ENCODE data around the gene DPH6.
"Not testable (repeated sequence)": the region's sequence is repeated elsewhere in the genome, so short reads cannot be mapped to it uniquely, and the experiment has no call there.

The DPH6 gene

GRCh38 chr15:35481992-35482391, 64.0 kb downstream of the DPH6 start:
- no peak for DNase-seq

- no peak for DNase-seq
Observed at GRCh38 chr15:35481064-35481463, 64.9 kb downstream of the DPH6 start.

GRCh38 chr15:35479423-35479822, 66.5 kb downstream of the DPH6 start:
- no peak for DNase-seq

GRCh38 chr15:35477312-35478262, 68.4 kb downstream of the DPH6 start:
- no peak for DNase-seq

DNA sequence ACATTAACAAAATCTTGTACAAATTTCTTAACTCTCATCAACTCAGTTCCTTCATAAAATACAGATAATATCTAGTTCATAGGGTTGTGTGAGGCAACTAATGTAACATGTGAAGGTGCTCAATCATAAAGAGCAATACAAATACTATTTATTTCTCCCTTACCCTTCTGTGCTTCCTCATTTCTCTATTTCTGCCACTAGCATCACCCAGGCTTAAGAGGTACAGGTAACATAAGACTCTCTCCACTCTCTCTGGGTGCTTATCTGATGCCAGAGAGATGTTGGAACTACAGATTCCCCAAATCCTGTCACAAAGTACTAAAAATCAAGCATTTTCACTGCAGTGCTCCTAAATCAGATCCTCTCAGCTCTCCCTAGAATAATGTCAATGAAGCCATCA, 74.9 kb downstream of the DPH6 start:
- DNase-seq: no peak

GRCh38 chr15:35470441-35470840, 75.5 kb downstream of the DPH6 start:
- no peak for DNase-seq

GRCh38 chr15:35466476-35466875, 79.5 kb downstream of the DPH6 start:
- no peak for DNase-seq

DNA sequence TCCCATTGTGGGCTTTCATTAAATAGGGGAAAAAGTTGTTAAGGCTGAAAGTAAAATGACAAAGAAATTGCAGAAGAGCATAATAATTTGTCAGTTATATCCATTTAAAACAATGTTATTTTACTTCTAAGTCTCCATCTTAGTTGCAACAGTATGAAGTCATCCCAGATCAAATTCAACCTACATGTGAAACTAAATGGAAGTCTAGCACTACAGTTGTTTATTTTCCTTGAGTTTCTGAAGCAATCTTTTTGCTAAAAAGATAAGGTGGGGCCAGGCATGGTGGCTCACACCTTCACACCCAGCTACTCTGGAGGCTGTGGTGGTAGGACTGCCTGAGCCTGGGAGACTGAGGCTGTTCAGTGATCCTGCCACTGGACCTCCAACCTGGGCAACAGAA, 80.2 kb downstream of the DPH6 start:
- DNase-seq: no peak

DNA sequence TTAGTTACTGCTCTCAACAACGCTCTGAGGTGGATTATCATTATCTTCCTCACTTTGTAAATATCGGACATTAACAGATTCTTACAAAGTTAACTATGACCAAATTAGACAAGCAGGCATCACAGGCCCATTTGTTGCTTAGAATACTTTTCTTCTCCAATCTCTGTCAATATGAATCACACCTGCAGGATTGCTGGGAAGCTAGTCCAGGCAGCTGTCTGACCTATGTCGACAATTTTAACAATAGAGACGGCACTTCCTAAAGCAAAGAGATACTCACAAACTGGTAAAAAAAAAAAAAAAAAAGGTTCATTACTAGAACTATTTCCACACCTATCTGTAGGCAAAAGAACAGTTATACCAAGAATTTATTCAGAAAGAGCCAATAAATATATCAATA, 85.3 kb downstream of the DPH6 start:
- no peak for DNase-seq

DNA sequence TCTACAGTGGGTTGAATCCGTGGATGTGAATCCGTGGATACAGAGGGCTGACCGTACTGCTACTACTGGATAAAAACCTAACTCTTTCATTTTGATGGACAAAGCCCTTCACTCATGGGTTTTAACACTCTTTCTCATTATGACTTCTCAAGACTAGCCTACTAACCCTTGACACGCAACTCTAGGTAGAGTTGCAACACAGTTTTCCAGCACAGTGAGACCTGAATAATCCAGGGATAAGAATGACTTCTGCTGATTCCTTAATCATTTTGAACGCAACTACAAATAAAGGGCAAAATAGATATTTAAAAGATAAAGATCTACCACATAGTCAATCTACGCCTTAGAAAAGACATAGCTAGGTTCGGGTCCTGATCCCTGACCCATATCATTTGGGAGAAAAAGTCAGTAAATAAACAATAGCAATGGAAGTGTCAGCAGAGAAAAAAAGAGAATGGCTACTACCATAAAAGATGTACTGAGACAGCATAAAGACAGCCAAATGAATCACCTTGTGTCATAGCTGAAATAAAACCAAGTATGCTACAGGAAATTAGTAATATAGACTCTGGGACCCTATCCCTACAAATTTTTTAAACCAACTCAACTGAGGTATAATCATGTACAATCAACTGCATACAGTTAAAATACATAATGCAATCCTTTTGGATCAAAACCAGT, 87.6 kb downstream of the DPH6 start:
- no peak for DNase-seq

GRCh38 chr15:35455201-35455600, 90.8 kb downstream of the DPH6 start:
- no peak for DNase-seq

DNA sequence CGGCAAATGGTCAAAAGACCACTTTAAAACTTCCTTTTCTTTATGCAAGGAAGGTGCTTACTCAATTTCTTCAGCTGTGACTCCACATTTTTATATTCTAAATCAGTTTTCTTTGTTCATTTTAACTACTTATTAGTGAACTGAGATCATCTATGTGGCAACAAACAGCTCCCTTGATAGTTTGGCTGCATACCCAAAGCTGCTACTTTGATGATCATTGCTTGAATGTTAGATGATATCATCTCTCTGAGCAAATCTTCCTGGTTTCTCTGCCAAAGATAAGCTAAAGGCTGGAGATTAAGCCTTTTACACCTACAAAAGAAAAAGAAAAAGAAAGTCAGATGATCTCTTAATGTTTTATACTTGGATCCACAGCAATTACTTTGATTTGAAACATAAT, 95.5 kb downstream of the DPH6 start:
- no peak for DNase-seq

DNA sequence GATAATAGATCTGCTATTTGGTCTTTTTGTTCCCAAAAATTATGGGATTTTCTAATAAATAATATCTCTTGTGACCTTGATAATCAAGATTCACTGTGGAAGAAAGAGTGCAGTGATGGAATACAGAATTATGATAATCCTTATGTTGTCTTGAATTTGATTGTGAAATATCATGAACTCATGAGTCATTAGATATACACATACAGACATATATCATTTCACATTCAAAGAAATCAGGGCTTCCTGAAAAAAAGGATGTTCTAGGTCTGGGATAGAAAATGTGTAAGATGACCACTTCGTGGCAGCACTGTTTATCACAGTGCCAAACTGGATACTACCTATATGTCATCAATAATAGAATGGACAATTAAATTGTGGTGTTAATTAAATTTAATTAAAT, 97.7 kb downstream of the DPH6 start:
- no peak for DNase-seq

DNA sequence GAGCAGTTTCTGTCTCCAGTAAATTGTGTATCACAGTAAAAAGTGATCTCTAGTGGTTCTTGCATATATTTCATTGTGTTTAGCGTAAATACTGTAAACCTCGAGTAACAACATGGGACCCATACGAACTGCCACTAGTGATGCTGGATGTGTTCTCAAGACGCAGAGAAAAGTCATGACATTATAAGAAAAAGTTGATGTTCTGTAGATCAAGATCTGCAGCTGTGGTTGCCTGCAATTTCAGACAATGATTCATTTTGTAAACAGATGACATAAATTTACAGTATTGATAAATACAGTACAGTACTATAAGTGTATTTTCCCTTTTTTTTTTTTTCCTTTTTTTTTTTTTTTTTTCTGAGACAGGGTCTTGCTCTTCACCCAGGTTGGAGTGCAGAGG, 100.1 kb downstream of the DPH6 start:
- no peak for DNase-seq

- DNase-seq: no peak
Observed at GRCh38 chr15:35444557-35445204, 101.3 kb downstream of the DPH6 start.

DNA sequence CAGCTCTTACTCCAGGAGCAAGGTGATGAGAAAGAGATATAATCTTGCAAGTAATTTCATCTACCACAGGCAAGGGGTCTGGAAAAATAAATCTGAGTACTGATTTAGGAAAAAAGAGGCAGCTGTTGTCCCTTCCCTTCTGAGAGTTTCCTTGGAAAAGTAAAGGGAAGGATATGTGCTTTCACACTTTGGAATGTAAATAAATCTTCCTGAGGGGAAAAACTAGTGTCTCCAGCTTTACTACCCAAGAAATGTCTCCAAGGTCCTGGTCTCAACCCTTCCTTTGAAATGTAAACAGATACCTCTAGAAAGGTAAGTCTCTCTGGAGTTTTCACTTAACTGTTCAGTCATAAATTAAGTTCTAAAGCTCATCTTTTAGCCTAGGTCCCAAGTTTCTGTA, 102.6 kb downstream of the DPH6 start:
- no peak for DNase-seq

DNA sequence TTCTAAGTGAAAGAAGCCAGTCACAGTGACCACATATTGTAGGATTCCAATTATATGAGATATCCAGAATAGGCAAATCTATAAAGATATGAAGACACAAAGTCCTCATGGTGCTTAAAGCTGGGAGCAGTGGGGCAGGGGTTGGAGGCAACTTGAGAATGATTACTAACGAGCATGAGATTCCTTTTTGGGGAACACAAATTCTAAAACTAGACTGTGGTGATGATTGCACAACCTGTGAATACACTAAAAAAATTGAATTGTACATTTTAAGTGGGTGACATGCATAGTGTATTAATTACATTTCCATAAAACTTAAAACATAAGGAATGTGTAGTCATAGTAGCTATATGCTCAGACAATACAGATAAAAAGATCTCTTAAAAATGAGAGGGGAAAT, 103.2 kb downstream of the DPH6 start:
- DNase-seq: no peak

DNA sequence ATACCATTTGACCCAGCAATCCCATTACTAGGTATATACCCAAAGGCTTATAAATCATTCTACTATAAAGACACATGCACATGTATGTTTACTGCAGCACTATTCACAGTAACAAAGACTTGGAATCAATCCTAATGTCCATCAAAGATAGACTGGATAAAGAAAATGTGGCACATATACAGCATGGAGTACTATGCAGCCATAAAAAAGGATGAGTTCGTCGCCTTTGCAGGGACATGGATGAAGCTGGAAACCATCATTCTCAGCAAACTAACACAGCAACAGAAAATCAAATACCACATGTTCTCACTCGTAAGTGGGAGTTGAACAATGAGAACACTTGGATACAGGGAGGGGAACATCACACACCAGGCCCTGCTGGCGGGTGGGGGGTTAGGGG, 104.7 kb downstream of the DPH6 start:
- DNase-seq: not testable (repeated sequence)

- no peak for DNase-seq
Observed at GRCh38 chr15:35440265-35440664, 105.7 kb downstream of the DPH6 start.

DNA sequence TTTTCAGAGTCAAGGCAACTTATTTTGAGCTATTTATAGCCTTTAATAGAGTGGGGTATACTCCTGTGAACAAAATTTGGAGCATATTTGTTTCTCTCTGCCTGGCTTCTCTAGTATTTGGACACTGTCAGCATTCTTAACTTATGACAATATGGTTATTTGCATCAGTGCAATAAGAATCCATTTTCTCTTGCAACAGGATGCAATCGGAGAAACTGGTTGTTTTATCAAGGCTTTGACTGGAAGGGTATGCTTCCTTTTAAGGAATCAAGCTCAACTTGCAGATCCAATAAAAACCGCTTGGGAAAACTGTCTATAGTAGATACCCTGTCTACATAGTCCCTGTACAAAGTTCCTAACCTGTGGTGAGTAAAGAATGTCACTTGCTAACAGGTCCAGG, 106.7 kb downstream of the DPH6 start:
- DNase-seq: no peak

- no peak for DNase-seq
Observed at GRCh38 chr15:35437157-35437556, 108.8 kb downstream of the DPH6 start.

DNA sequence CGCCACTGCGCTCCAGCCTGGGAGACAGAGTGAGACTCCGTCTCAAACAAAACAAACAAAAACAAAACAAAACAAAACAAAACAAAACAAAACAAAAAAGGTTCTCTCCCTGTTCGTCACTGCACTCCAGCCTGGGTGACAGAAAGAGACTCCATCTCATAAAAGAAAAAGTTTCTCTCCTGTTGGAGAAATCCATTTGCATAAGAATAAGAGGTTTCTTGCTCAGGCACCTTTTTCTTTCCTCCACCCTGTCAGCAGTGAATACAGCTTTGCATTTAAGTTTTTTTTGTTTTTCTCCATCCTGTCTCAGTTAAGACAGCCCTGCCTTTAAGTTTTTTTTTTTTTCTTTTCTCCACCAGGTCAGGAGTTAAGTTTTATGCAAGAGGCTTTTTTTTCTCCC, 109.5 kb downstream of the DPH6 start:
- no peak for DNase-seq

DNA sequence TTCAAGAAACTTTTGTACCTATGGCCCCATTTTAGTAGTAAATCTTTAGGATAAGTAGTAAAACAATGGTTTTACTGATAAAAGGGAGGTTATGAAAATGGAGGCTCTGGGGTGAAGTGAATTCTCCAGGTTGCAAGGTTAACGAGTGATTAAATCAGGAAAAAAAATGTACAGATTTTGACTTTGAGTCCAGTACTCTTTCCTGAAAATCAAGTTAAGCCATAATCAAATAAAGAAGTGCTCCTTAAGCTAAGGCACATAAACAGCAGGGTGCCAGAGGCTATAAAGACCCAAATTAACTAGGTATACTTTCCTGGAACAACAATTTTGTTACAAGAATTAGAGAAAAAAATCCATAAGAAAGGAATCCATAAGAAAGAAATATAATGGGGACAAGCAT, 114.7 kb downstream of the DPH6 start:
- DNase-seq: no peak

- DNase-seq: no peak
Observed at GRCh38 chr15:35430301-35430700, 115.7 kb downstream of the DPH6 start.
